Measurements from ENCODE around the gene GNAS-AS1. TPM values are rescaled to one million over a fixed set of nuclear protein-coding genes. Genes with fewer than 3 reads are reported as not detected.

The GNAS-AS1 gene
- total and polyA plus RNA-seq, 10 of the 15 experiments (the other 5 are each of a cell fraction or from before 2014, with no cell fraction given) = 0.06 to 2.7 (median 1.2) TPM

DNA sequence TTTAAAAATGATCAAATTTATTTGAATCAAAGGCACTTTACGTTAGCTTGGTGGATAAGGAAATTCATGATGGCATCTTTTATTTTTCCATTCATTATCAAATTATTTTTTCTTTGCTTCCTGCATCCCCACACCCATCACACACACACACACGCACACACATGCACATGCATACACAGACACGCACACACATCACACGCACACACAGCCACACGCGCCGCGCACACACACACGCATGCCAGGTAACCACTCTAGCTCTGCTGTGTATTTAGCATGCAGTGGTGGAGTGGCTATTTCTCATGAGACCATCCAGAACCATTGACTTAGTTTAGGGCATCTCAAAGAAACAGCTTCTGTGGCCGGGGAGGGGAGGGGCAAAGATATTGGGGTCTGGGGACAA, 48.8 kb upstream of the GNAS-AS1 start (continued):
- TF ChIP-seq ZBTB11 (CRISPR knock-in tag; IDR thresholded peaks at IDR 0.05) (no peak), IRF5 (IDR thresholded peaks at IDR 0.05; ENCODE audit: borderline replicate concordance) (no peak), TCF7 (IDR thresholded peaks at IDR 0.05; ENCODE audit: borderline replicate concordance) (no peak), SUPT20H (IDR thresholded peaks at IDR 0.05; ENCODE audit: borderline replicate concordance, control insufficient read depth, low read depth, low read length) (no peak), CHD1 (IDR thresholded peaks at IDR 0.05; ENCODE audit: low read depth, low read length) (no peak), POLR2A (IDR thresholded peaks at IDR 0.05; ENCODE audit: low read depth, low read length) (peak; percentile 77), NFYB (IDR thresholded peaks at IDR 0.05; ENCODE audit: insufficient read depth, low read depth, low read length) (no peak), TCF3 (IDR thresholded peaks at IDR 0.05; ENCODE audit: borderline replicate concordance, insufficient read depth, low read depth, low read length) (0 out of 2 replicates have a peak, but pooled peaks have one; percentile 59), MYB (IDR thresholded peaks at IDR 0.05; ENCODE audit: borderline replicate concordance, low read depth, low read length) (no peak), SIX5 (IDR thresholded peaks at IDR 0.05; ENCODE audit: low read depth, low read length, severe bottlenecking) (no peak), POLR2AphosphoS5 (IDR thresholded peaks at IDR 0.05; ENCODE audit: low read length) (peak; percentile 60; the same call in 1 of the 2 replicates), JUND (IDR thresholded peaks at IDR 0.05; ENCODE audit: low read depth, low read length) (no peak), CUX1 (IDR thresholded peaks at IDR 0.05; ENCODE audit: insufficient replicate concordance, low read depth, low read length) (no peak), STAT1 (conservative IDR thresholded peaks at IDR 0.05) (no peak), GATAD2B (conservative IDR thresholded peaks at IDR 0.05; ENCODE audit: low read depth) (no peak), ZNF207 (IDR thresholded peaks at IDR 0.05; ENCODE audit: borderline replicate concordance) (no peak)
- TF ChIP-seq, protein P1, sequence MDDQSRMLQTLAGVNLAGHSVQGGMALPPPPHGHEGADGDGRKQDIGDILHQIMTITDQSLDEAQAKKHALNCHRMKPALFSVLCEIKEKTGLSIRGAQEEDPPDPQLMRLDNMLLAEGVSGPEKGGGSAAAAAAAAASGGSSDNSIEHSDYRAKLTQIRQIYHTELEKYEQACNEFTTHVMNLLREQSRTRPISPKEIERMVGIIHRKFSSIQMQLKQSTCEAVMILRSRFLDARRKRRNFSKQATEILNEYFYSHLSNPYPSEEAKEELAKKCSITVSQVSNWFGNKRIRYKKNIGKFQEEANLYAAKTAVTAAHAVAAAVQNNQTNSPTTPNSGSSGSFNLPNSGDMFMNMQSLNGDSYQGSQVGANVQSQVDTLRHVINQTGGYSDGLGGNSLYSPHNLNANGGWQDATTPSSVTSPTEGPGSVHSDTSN (IDR thresholded peaks at IDR 0.05; ENCODE audit: insufficient replicate concordance, low read depth, low read length) = peak; percentile 42
